Temporal lobe (tissue), 2 donors: Measurements from ENCODE around the gene TNFSF9. TPM values are rescaled to one million over a fixed set of nuclear protein-coding genes. Genes with fewer than 3 reads are reported as not detected.

ENCODE experiments used
- small RNA-seq: library from RNA; depleted of rRNA; stranded (forward); fragments of <200 nt; gene quantifications from one replicate; pipeline ENCODE3, GENCODE V24; 2014; ENCODE audit warnings: low replicate concordance
- total RNA-seq: library from RNA; depleted of rRNA; stranded (reverse); fragments of >200 nt; gene quantifications from one replicate; pipeline ENCODE4 v1.2.3, GENCODE V29; 2014

The TNFSF9 gene
- total RNA-seq, 1 donor from 2014 or later, result 1.5 TPM

Small RNA genes lying within 50 kb of the gene (small RNA-seq; reads per million reads assigned to genes)
- gene AC010503.2 (not detected), gene RF00019 (not detected)

Other genes with a start within 250 kb of the TNFSF9 start
- gene ACER1, start 197.4 kb upstream of the TNFSF9 start, total RNA-seq, result not detected
- 18.7 TPM for gene CLPP, start 169.5 kb upstream of the TNFSF9 start, total RNA-seq
- gene ALKBH7, start 158.2 kb upstream of the TNFSF9 start, total RNA-seq, result 30.0 TPM
- gene PSPN, start 155.1 kb upstream of the TNFSF9 start, total RNA-seq, result 3.0 TPM
- 35.4 TPM for gene GTF2F1, start 137.9 kb upstream of the TNFSF9 start, total RNA-seq
- gene KHSRP, start 106.2 kb upstream of the TNFSF9 start, total RNA-seq, result 120 TPM
- 0.98 TPM for gene SLC25A41, start 97.3 kb upstream of the TNFSF9 start, total RNA-seq
- 38.8 TPM for gene SLC25A23, start 71.2 kb upstream of the TNFSF9 start, total RNA-seq
- gene CRB3, start 66.8 kb upstream of the TNFSF9 start, total RNA-seq, result 0.25 TPM
- gene DENND1C, start 49.2 kb upstream of the TNFSF9 start, total RNA-seq, result 0.25 TPM
- 116 TPM for gene TUBB4A, start 28.7 kb upstream of the TNFSF9 start, total RNA-seq
- not detected for gene CD70, start 60.1 kb downstream of the TNFSF9 start, total RNA-seq
- gene TNFSF14, start 139.1 kb downstream of the TNFSF9 start, total RNA-seq, result not detected
- 8.9 TPM for gene C3, start 189.6 kb downstream of the TNFSF9 start, total RNA-seq
- gene GPR108, start 206.6 kb downstream of the TNFSF9 start, total RNA-seq, result 11.6 TPM
- 2.2 TPM for gene TRIP10, start 208.7 kb downstream of the TNFSF9 start, total RNA-seq
- under 0.01 TPM for gene SH2D3A, start 236.4 kb downstream of the TNFSF9 start, total RNA-seq
- 0.98 TPM for gene VAV1, start 241.7 kb downstream of the TNFSF9 start, total RNA-seq